Measurements from ENCODE around the gene ZDHHC13.

DNA sequence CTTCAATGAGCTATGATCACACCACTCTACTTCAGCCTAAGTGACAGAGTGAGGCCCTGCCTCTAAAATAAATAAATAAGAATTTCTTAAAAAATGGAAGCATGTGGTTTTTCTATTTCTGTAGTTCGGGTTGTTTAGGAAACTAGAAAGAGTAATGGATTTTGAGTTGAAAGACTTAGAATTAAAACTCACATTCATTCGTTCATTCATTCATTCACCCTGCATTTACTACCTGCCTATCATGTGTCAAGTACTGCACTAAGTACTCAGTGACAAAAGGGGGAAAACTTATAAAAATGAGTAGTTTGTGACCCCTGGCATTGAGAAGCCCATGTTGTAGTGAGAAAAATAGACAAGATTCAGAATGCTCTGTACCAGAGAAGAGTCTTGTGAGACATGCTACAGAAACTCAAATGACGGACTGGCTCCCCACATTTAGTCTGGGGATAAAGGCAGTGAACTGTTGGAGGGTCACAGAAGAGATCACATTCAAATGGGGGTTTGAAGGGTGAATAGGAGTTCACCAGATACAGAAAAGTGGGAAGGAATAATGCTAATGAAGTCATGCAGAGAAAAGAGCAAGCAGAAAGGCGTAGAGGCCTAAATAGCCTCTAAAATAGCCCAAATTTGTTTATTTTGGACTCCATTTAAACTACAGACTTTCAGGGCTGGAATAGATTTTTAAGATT, 77.8 kb downstream of the ZDHHC13 start:
- TF ChIP-seq, protein P1, sequence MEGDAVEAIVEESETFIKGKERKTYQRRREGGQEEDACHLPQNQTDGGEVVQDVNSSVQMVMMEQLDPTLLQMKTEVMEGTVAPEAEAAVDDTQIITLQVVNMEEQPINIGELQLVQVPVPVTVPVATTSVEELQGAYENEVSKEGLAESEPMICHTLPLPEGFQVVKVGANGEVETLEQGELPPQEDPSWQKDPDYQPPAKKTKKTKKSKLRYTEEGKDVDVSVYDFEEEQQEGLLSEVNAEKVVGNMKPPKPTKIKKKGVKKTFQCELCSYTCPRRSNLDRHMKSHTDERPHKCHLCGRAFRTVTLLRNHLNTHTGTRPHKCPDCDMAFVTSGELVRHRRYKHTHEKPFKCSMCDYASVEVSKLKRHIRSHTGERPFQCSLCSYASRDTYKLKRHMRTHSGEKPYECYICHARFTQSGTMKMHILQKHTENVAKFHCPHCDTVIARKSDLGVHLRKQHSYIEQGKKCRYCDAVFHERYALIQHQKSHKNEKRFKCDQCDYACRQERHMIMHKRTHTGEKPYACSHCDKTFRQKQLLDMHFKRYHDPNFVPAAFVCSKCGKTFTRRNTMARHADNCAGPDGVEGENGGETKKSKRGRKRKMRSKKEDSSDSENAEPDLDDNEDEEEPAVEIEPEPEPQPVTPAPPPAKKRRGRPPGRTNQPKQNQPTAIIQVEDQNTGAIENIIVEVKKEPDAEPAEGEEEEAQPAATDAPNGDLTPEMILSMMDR (IDR thresholded peaks at IDR 0.05) = no peak
- no peak for TF ChIP-seq POLR2A (IDR thresholded peaks at IDR 0.05)

All from testis (tissue), 2 donors.